ENCODE measurements around the gene UBC. TPM values are rescaled to one million over a fixed set of nuclear protein-coding genes. Genes with fewer than 3 reads are reported as not detected.
A peak's percentile ranks its signal among the peaks of the same experiment; 100 is the strongest.
"Not testable (repeated sequence)": the region's sequence is repeated elsewhere in the genome, so short reads cannot be mapped to it uniquely, and the experiment has no call there.

The UBC gene
- total RNA-seq, 1 experiment from 2014 or later = 748 TPM

GRCh38 chr12:124913474-124914391 lies 717 bp downstream of the UBC start:
- H3K4me3 ChIP-seq = peak overlapping the region; percentile 100
- ChIA-PET CTCF (interaction anchor here (0.6 kb wide), 1 partner anchor 228 kb away, joined by 3 read pairs; no protein-coding TSS in a partner anchor), POLR2A (ENCODE audit: unreplicated experiment) (interaction anchor here (0.6 to 1.0 kb wide), 3 partner anchors 26 to 85 kb away, joined by 3 to 7 read pairs (median 3); no protein-coding TSS in a partner anchor)
- H3K27me3 ChIP-seq (ENCODE audit: insufficient read depth, low read depth) = no peaks in the 10 kb centered on the region
- H3K9me3 ChIP-seq (ENCODE audit: insufficient read depth, low read depth) = no peaks in the 10 kb centered on the region
- peak overlapping the region; percentile 95 for H3K4me2 ChIP-seq
- intact Hi-C loops (cut with micrococcal nuclease; ENCODE audit: unreplicated experiment) = loop anchor here (10.0 kb wide), 1 partner anchor 399 kb away; no protein-coding TSS in a partner anchor
- peaks cover 32% of the 10 kb centered on the region for H4K20me1 ChIP-seq (ENCODE audit: insufficient read depth)
- H3F3A ChIP-seq (ENCODE audit: insufficient read depth, low read depth) = peaks cover 67% of the 10 kb centered on the region
- peak; percentile 64 to 78 for DNase-seq
- no peak overlapping the region for H2AFZ ChIP-seq
- peaks cover 19% of the 10 kb centered on the region for H3K36me3 ChIP-seq (ENCODE audit: low read depth)
- peaks cover 58% of the 10 kb centered on the region for H3K79me2 ChIP-seq (ENCODE audit: low read depth)
- peak overlapping the region; percentile 100 for H3K27ac ChIP-seq
- TSS peak; percentile 38 for BruUV-seq (replicated peaks)
- peaks cover 45% of the 10 kb centered on the region for H3K4me1 ChIP-seq (replicated peaks; ENCODE audit: insufficient read depth)
- TF ChIP-seq CTCF (conservative IDR thresholded peaks at IDR 0.05) = peak; percentile 64
- no peak for TF ChIP-seq EZH2 (IDR thresholded peaks at IDR 0.05; ENCODE audit: low read depth)
- no peaks in the 10 kb centered on the region for H3K9me2 ChIP-seq (ENCODE audit: insufficient read depth)

- intact Hi-C loops (cut with micrococcal nuclease; ENCODE audit: unreplicated experiment) = loop anchor here (10.0 kb wide), 1 partner anchor 398 kb away; no protein-coding TSS in a partner anchor
- peak overlapping the region; percentile 100; the same call in 1 of the 2 replicates for H3K4me3 ChIP-seq
- POLR2A ChIA-PET (ENCODE audit: unreplicated experiment) = interaction anchor here (0.6 kb wide), 1 partner anchor 49 kb away, joined by 3 read pairs; no protein-coding TSS in a partner anchor
- H3K9me2 ChIP-seq (ENCODE audit: insufficient read depth); BruUV-seq (replicated peaks); DNase-seq; H3K9me3 ChIP-seq (ENCODE audit: insufficient read depth, low read depth); H3K27me3 ChIP-seq (ENCODE audit: insufficient read depth, low read depth); H2AFZ ChIP-seq; CTCF ChIA-PET; H3K27ac ChIP-seq: not testable (repeated sequence)
- H3K4me1 ChIP-seq (replicated peaks; ENCODE audit: insufficient read depth) = peaks cover 35% of the 10 kb centered on the region
- peaks cover 58% of the 10 kb centered on the region for H3K79me2 ChIP-seq (ENCODE audit: low read depth)
- peaks cover 32% of the 10 kb centered on the region for H4K20me1 ChIP-seq (ENCODE audit: insufficient read depth)
- peaks cover 67% of the 10 kb centered on the region for H3F3A ChIP-seq (ENCODE audit: insufficient read depth, low read depth)
- H3K36me3 ChIP-seq (ENCODE audit: low read depth) = peaks cover 19% of the 10 kb centered on the region
- peak overlapping the region; percentile 95 for H3K4me2 ChIP-seq
Measured at GRCh38 chr12:124912529-124913287, 1.7 kb downstream of the UBC start.

- H3K9me2 ChIP-seq (ENCODE audit: insufficient read depth); H3K9me3 ChIP-seq (ENCODE audit: insufficient read depth, low read depth); H3K27me3 ChIP-seq (ENCODE audit: insufficient read depth, low read depth); CTCF ChIA-PET; H2AFZ ChIP-seq; DNase-seq; BruUV-seq (replicated peaks): not testable (repeated sequence)
- POLR2A ChIA-PET (ENCODE audit: unreplicated experiment) = interaction anchor here (0.7 kb wide), 1 partner anchor 12 kb away, joined by 25 read pairs; no protein-coding TSS in a partner anchor
- Histone ChIP-seq H3K4me2 (peak overlapping the region; percentile 75), H3K36me3 (ENCODE audit: low read depth) (peaks cover 19% of the 10 kb centered on the region), H3K4me3 (peak overlapping the region; percentile 37; the same call in 1 of the 2 replicates), H3K4me1 (replicated peaks; ENCODE audit: insufficient read depth) (peaks cover 31% of the 10 kb centered on the region), H4K20me1 (ENCODE audit: insufficient read depth) (peaks cover 32% of the 10 kb centered on the region), H3K27ac (peak overlapping the region; percentile 52), H3K79me2 (ENCODE audit: low read depth) (peaks cover 58% of the 10 kb centered on the region), H3F3A (ENCODE audit: insufficient read depth, low read depth) (peaks cover 65% of the 10 kb centered on the region)
- intact Hi-C loops (cut with micrococcal nuclease; ENCODE audit: unreplicated experiment) = loop anchor here (10.0 kb wide), 1 partner anchor 397 kb away; no protein-coding TSS in a partner anchor
Measured at GRCh38 chr12:124911521-124911920, 2.9 kb downstream of the UBC start.
